Muscle of back (tissue), 11 donors: ENCODE results near the gene MNAT1. TPM values are rescaled to one million over a fixed set of nuclear protein-coding genes. Genes with fewer than 3 reads are reported as not detected.
"Not testable (repeated sequence)": the region's sequence is repeated elsewhere in the genome, so short reads cannot be mapped to it uniquely, and the experiment has no call there.

Experiments
- DNase-seq, 3 donors: peaks; one replicate each; pipeline versions ENCODE4 v3.0.0 to v3.0.0-alpha.2; 2013
- polyA plus RNA-seq, 10 donors: library from polyadenylated mRNA; unstranded; fragments of 120-200 nt; gene quantifications; one replicate each; pipeline ENCODE4 v1.2.1, GENCODE V29; 2013; ENCODE audit not compliant: insufficient read length in 10 of 10

The MNAT1 gene
- polyA plus RNA-seq, 10 donors, result 39.8 to 59.1 (median 50.0) TPM

DNA sequence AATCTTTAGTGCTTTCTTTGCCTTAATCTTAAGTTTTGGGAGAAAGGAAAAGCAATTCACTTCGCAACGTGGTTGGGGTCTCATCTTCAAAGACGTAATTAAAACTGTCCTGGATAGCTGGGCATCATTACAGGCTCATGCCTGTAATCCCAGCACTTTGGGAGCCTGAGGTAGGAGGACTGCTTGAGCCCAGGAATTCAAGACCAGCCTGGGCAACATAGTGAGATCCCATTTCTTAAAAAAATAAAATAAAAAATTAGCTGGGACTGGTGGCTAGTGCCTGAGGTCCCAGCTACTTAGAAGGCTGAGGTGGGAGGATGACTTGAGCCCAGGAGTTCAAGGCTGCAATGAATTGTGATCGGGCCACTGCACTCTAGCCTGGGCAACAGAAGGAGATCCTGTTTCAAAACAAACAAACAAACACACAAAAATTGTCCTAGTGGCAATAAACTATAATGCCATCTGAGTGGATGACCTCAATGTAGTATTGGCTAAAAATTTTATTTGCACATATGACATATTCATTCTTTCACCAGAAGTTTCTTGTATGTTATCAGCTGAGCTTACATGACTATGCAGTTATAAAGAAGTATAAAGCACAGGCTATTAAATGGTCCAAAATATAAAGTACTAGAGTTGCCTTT is 1.6 kb upstream of the MNAT1 start:
- DNase-seq, result no peak

DNA sequence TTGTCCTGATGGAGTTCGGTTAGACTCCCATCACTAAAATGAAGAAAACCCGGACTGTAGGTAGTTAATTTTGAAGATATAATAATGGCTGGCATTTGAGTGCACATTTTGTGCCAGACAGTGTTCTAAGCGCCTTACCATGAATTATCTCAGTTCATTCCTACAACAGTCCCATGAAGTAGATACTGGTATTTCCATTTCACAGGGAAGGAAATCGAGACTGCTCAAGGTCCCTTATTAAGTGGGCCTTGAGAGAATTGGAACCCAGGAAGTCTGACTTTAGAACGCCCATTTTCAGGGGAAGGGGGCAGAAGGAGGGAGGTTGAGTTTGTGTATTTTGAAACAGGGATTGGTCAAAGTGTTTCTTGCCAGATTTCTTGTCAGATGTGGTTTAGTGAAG is 855 bp downstream of the MNAT1 start:
- DNase-seq, result peak in 1 of 3 donors; percentile 58

DNA sequence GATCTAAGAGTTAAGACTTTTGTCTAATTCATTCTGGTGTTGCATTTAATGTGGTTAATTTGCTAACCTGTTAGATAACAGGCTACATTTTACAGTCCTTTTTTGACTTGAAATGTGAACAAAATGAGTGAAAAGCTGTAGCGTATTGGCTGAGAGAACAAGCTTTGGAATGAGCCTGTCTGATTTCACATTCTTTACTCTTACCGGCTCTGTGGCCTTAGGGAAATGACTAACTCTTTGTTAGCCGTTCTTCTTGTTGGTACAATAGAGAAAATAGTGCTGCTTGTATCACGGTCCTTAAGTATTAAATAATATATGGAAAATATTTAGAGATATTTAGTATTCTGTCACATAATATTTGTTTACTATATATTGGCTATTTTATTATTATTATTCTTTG is 1.9 kb downstream of the MNAT1 start:
- no peak for DNase-seq

DNA sequence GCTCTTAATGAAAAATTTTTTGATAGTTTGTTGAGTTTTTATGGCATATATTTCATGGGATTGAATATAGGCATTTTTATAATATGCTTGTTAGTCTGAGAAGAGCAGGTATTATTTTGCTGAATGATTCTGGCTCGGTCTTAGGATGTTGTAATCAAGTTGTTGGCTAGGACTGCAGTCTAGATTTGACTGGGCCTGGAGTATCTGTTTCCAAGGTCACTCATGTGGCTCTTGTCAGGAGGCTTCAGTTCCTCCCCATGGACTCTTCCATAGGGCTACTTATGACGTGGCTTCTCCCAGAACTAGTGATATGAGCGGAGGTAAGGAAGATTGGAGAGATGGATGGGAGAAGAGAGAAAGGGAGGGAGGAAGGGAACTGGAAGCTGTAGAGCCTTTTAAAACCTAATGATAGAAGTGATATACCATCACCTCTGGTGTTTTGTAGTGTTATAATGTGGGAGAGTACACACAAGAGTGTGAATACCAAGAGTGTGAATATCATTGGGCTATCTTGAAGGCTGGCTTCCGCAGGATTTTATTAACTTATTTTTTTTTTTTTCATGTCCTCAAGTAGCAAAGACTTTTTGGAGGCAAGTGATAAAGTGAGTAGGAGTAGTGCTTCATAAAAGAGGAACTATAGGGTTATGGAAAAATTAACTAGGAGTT is 4.4 kb downstream of the MNAT1 start:
- DNase-seq, result no peak

DNA sequence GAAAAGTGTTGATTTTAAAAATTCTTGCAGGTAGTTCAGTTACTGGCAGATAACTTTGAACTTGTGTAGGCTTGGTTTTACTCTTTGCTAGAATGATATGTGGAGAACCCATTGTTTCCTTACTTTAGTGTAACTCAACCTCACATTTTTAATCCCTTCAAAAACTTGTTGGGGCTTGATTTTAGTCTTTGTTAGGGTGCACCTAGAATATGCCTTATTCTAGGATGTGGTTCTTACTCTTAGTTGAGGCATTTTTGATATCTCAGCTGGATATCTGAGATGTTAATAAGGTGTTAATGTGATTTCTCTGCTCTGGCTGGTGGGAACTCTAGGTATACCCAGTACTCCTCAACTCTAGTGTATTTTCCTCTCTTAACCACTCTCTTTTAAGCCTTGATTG is 10.0 kb downstream of the MNAT1 start:
- no peak for DNase-seq

DNA sequence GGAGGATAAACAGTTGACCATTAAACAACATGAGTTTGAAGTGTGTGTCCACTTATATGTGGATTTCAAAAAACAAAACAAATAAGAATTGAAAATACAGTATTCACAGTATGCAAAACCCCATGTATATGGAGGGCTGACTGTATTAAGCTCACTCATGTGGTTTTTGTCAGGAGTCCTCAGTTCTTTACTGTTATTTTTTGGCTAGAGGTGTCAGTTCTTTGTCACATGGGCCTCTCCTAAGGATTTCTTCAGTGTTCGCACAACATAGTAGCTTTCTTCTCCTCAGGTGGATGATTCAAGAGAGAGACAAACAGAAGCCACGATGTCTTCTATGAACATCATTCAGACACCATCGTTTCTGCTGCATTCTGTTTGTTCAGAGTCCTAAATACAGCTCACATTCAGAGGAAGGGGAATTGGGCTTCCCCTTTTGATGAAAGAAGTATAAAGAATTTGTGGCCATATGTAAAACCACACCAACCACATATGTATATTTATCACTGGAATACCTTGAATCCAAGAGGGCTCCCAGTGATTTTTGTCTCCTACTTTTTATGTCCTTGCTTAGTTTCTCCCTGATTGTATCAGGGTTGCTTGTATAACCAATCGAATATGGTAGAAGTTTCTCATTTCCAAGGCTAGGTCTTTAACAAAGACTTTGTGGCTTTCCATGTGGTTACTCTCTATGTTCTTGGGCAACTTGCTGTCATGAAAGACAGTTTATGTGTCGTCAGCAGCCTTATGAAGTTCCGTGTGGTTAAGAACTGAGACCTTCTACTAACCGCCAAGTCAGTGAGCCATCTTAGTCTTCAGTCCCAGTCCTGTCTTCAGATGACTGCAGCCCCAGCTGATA is 18.9 kb downstream of the MNAT1 start:
- DNase-seq, result peak in 1 of 3 donors; percentile 32

DNA sequence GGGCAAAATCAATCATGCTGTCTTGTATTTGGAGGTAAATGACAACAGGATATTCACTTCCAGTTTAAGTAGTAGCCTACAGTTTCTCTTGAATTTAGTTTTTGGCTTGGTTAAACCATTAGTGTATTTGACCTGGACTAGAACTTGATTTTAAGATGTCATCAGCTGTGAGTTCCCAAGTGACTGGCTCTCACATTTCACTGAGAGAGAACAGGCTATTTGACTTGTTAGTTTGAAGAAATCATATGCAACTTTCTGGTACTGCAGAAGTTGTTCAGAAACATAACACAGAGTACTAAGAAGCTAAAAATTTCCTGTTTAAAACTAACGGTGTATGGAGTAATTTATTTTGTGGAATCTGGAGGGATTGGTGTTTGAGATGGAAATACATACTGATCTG is 22.3 kb downstream of the MNAT1 start:
- DNase-seq, result peak in 2 of 3 donors; percentile 21 to 50

DNA sequence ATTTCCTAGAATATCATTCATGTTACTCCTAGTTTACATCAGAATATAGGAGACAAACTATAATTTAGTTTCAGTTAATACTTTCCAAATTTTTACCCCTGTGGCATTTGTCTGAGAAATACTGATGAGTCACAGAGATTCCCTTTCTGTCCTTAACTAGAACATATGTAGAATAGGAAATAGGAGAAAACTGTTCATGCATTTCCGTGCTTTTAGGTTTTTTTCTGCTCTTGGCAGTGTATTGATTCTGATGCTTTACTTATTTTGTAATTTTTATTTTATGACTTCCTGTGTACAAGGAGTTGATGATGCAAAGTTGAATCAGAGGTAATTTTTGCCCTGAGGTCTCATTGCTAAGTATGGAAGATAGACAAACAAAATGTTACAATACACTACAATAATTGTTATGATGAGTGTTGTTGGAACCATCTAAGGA is 23.0 kb downstream of the MNAT1 start:
- DNase-seq, result peak in 2 of 3 donors; percentile 37 to 44

DNA sequence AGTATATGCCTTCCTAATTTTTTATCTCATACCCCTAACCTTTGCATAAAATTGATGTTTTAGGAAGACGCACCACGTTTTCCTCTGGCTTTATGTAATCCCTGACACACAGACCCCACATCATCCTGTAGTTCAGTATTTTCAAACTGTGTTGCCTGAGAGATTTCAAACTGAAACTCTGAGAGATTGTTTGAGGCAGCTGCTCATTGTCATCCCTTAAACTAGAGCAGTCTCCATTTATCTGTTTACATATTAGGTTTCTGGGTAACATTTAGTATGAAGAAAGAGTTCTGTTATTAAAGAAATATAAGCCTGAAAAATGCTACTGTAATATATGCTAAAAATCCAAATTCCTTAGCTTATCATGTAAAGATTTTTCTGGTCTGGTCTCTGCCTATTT is 24.3 kb downstream of the MNAT1 start:
- peak in 1 of 3 donors; percentile 36 for DNase-seq

DNA sequence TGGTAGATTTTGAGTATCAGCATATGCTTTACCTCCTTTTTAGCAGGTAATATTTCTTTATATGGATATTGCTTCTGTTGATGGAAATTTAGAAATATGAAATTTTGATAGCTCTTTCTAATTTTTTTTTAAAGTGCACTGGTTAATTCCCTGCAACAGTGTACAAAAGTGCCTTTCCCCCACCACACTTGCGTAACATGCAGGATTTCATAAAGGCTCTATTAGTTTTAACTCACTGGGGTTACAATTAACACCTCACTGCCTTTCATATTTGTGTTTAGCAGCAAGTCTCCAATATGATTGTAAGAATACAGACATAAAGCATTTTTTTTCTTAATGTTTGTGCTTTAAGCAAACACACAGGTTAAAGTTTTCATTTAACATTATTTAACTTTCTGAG is 25.6 kb downstream of the MNAT1 start:
- DNase-seq, result no peak

DNA sequence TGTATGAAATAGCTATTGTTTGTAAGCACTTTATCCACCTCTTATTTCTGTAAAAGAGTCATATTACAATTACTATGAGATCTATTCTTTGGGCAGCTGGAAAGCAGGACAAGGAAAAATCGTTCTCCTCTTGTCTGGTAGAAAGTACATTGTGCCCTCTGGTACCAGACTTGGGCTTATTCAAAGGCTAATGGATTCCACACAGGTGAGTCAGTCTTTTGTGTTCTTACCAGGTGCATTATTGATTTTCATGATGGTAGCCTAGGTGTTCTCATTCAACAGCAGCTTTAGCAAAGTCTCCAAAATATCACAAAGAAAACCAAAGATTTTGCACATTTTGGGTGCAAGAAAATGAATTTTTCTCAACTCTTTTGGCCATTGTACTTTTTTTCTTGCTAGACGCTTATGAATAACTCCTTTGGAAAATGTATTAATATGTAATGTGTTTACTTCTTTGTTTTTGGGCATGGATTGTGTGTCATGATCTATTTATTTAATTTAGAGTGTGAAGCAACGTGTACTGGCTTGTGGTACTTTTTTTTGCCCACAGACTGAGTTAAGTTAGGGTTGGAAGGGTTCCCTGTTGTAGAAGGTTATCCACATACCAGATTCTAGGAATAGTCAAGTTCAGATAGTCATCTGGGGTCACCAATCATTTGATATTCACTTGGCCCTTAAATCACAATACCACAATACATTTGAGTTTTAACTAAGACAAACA is 26.2 kb downstream of the MNAT1 start:
- DNase-seq, result no peak

DNA sequence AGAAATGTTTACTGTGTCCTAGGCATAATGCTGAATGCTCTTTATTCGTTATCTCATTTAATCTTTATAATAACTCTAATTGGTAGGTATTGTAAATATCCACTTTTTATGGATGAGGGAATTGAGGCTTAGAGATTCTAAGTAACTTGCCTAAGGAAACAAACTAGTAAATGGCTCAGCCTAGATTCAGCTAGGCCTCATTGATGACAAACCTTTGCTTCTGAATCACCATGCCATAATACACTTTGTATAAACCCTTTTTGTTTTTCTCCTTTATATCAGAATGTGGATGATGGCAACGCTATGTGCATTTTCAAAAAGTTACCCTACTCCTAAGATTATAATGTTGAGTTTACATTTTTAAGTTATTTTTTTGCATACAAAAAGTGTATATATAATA is 34.0 kb downstream of the MNAT1 start:
- no peak for DNase-seq

DNA sequence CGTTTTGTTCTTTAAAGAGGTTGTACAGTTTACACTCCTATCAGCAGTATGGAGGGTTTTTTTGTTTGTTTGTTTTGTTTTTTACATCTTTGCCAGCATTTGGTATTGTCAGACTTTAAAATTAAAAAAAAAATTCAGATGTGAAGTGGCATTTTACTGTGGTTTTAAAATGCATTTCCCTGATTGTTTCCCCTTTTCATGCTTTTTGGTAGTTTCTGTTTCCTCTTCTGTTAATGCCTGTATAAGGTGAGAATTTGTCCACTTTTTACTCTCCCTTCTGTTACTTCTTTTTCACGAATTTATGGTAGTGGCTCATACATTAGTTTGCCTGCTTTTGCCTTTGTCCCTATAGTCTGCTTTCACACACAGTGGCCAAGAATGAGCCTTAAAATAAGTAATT is 36.6 kb downstream of the MNAT1 start:
- no peak for DNase-seq

DNA sequence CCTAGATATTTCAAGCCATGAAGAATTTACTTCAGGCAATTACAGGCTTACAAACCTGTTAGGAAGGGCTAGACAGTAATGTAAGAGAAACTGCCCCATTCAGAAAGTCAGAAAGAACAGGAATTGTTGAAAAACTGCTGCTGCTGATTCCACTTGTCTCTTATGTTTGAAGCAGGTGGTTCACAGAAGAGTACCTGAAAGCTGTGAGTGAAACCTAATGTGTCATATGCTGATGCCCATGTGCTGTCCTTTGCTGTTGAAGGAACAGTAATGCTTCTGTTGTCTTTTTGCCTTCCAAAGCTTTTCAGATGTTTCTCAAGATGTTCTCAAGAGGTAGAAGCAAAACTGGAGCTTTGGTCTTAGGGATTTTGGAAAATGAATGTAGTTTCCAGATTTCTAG is 39.0 kb downstream of the MNAT1 start:
- DNase-seq, result no peak

DNA sequence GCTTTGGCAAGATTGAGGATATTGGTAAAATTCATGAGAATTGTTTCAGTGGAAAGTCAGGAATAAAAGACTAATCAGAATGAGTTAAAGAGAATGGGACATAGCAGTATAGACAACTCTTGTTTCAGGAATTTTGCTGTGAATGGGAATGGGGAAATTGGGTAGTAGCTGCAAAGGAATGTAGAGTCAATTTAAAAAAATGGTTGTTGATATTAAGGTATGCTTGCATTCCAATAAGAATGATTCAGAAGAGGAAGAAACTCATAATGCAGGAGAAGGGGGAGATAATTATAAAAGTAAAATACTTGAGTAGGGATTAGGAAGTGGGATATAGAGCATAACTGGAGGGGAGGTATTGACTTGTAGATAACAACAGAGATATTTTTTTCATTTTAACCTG is 40.7 kb downstream of the MNAT1 start:
- DNase-seq, result peak in 1 of 3 donors; percentile 64

DNA sequence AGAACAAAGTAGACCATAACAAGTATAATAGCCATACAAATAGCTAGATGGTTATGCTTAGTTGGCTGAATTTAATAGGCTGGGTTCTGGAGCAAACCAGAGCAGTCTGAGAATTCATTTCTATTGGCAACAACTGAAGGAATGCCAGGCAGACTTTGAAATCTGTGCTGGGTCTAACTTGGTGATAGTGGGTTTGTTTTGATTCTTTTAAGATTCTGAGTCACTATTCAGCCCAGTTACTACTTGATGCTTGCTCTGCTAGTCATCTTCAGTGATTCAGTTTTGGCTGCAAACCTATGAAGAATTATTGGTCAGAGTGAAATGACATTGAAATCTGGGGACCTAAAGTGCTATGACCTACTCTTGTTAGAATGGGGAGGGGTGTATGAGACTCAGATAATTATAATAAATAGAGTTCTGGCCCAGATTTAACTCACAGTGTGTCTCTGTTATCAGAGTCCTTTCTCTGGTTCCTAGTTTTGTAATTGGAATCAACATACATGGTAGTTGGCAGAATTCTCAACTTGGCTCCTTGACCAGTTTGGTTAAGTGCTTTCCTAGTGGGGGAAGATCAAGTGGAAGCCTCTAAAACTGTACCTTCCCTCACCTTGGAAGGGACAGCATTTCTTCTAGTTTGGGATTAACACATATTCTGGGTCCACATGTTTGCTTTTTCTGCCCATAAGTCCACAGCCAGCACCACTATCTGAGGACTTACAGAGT is 43.5 kb downstream of the MNAT1 start:
- peak in 1 of 3 donors; percentile 80 for DNase-seq

DNA sequence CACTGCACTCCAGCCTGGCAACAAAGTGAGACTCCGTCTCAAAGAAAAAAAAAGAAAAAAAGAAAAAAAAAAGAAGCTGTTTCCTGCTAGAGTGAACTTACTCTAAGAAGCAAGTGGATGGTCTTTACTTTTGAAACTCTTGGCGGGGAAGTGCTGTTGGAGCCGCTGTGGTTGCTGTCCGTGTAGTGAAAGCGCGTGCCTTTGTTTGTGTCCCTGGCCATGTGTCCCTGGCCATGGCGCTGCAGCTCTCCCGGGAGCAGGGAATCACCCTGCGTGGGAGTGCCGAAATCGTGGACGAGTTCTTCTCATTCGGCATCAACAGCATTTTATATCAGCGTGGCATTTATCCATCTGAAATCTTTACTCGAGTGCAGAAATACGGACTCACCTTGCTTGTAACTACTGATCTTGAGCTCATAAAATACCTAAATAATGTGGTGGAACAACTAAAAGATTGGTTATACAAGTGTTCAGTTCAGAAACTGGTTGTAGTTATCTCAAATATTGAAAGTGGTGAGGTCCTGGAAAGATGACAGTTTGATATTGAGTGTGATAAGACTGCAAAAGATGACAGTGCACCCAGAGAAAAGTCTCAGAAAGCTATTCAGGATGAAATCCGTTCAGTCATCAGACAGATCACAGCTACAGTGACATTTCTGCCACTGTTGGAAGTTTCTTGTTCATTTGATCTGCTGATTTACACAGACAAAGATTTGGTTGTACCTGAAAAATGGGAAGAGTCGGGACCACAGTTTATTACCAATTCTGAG is 45.4 kb downstream of the MNAT1 start:
- not testable (repeated sequence) for DNase-seq

DNA sequence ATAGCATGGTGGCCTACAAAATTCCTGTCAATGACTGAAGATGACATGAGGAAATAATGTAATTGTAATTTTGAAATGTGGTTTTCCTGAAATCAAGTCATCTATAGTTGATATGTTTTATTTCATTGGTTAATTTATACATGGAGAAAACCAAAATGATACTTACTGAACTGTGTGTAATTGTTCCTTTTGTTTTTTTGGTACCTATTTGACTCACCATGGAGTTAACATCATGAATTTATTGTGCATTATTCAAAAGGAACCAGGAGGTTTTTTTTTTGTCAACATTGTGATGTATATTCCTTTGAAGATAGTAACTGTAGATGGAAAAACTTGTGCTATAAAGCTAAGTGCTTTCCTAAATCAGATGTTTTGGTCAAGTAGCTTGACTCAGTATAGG is 46.0 kb downstream of the MNAT1 start:
- DNase-seq, result not testable (repeated sequence)

DNA sequence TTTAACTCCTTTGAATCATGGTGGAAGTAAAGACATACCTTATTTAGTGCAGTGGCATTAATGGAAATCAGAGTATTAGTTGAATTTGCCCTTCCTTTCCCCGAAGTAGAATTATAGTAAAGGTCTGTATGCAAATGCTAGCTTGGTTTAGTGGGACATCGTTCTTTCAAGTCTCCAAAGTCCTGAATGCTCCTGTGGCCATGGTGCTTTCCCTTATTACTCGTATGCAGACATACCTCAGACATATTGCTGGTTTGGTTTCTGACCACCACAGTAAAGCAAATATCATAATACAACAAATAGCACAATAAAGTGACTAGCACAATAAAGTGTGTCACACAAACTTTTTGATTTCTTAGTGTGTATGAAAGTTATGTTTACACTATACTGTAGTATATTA is 52.3 kb downstream of the MNAT1 start:
- DNase-seq, result no peak

DNA sequence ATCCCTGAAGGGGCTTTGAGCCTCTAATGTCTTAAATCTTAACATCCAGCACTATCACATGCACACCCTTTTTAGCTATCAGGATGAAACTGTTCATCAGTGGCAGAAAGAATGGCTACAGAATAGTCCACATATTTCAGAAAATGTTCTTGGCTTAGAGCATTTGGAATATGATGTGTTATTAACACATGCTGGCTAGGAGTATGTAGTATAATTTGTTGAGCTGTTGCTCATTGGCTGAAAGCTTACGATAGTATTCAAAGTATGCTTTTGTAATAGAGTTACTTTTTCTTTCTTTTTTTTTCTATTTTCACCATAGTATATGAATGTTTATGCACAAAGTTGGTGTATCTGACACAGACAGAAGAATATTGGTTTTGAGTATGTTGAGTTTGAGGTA is 55.1 kb downstream of the MNAT1 start:
- DNase-seq, result no peak

DNA sequence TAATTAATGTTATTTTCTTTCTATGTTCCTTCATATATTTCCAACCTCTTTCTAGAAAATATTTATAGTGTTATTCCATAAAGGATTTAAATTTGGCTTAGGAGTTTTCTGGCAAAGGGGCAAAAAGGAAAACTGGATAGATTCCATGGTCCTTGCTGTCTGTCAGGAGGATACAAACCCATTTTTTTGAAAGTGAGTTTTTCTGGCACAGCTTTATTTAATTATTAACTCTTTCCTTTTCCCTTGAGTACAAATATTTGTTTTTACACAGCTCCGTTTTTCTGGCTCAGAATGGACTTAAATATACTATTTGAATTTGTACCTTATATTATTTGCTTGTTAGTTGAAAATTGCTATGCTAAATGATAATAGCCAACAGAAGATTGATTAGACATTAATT is 56.3 kb downstream of the MNAT1 start:
- DNase-seq, result no peak
